SW 1271 (cell line): ENCODE measurements around the gene SSH2.
"Not testable (repeated sequence)": the region's sequence is repeated elsewhere in the genome, so short reads cannot be mapped to it uniquely, and the experiment has no call there.

ENCODE experiments used
- DNase-seq, 2 experiments: peaks; one replicate each; lab custom pipeline; 2025; lab: John Stamatoyannopoulos, UW

The SSH2 gene

DNA sequence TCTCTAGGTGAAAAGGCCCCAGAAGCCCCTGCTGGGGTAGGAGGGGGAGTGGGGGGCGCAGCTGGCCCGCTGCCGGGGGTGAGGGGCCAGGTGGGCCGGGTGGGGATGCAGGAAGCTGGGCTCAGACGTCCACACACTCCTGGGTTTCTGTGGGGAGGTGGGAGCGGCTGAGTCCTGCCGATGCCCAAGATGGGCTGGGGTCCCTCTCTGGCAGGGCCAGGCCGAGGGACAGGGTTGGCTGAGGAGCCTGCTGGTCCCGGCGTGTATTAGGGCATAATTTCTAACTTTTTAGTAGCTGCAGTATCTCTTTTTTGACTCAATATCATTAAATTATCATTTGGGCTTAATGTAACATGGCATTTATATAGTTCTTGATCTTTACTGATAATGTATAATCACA, 185.9 kb downstream of the SSH2 start:
- no peak for DNase-seq

GRCh38 chr17:29742210-29742513, 187.9 kb downstream of the SSH2 start:
- DNase-seq, result no peak

DNA sequence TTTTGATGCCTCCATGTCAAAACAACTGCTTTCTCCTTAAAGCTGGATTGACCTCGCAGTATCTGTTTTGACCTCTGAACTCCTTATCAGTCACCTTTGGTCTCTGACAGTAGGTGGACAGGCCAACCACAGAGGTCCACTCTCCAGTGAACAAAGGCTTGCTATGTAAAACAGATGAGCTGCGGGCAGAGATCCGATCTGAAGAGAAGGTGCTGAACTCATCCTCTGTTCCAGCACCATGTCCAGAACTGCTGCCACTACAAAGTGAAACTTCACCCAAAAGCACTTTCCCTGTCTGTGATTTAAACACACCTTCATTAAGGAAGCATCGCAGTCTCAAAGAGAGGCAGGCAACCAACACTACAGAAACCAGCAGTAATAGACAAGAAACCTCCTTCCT, 190.0 kb downstream of the SSH2 start:
- no peak for DNase-seq

DNA sequence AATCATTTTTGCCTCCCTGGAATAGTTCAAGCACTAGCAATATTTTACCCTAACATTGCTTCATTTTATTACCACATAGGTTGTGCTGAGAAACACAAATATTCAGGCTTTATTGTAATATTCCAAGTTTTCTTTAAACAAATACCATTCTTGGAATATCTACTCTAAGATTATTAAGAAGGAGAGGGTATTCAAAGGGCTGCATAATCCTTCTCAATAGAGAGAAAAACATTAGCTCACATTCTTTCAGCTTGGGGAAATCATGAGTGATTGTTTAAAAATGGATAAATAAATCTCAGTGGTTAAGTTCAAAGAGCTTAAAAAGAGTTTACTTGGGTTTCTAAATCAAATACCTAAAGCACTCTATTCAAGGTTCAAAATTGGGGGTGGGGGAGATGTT, 195.4 kb downstream of the SSH2 start:
- DNase-seq, result no peak

- peak in 1 of 2 experiments; percentile 56 for DNase-seq
Measured at GRCh38 chr17:29733166-29733565, 196.9 kb downstream of the SSH2 start.

DNA sequence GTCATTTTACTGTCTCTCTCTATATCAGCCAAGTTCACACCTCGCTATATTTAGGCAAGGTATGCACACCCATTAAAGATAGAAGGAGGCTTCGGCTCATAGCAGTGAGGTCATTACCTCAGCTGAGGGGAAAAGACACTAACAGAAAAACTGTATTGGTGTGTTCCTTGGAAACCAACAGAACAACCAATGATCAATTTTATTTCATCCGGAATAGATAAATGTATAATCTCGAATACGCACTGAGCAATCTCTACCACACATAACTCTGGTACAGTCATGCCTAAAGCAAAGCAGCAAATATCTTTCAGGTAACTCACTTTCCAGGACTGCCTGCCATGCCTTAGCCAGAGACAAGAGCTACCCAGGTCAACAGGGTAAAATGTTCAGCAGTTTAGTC, 197.4 kb downstream of the SSH2 start:
- DNase-seq, result peak; percentile 29 to 64

GRCh38 chr17:29732209-29732608, 197.8 kb downstream of the SSH2 start:
- no peak for DNase-seq

DNA sequence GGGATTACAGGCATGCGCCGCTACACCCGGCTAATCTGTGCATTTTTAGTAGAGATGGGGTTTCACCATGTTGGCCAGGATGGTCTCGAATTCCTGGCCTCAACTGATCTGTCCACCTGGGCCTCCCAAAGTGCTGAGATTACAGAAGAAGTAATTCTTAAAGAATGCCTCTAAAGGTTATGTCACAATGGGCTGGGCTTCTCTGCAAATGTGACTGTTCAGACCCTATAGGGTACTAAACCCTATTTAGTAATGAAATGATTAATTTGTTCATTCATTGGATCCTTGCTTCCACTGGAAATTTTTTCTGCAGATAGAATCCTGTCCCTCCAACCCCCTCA, 198.5 kb downstream of the SSH2 start:
- no peak for DNase-seq

DNA sequence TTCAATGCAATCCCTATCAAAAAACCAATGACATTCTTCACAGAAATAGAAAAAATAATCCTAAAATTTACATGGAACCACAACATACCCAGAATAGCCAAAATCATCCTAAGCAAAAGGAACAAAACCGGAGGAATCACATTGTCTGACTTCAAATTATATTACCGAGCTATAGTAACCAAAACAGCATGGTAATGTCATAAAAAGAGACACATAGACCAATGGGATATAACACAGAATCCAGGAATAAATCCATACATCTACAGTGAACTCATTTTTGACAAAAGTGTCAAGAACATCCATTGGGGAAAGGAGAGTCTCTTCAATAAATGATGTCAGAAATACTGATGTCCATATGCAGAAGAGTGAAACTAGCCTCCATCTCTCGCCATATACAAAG, 201.5 kb downstream of the SSH2 start:
- no peak for DNase-seq

- peak in 1 of 2 experiments; percentile 75 for DNase-seq
Measured at GRCh38 chr17:29726715-29727252, 203.2 kb downstream of the SSH2 start.

DNA sequence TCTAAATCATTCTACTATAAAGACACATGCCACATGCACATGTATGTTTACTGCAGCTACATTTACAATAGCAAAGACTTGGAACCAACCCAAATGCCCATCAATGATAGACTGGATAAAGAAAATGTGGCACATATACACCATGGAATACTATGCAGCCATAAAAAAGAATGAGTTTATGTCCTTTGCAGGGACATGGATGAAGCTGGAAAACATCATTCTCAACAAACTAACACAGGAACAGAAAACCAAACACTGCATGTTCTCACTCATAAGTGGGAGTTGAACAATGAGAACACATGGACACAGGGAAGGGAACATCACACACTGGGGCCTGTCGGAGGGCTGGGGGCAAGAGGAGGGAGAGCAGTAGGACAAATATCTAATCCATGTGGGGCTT, 204.6 kb downstream of the SSH2 start:
- not testable (repeated sequence) for DNase-seq

- DNase-seq, result no peak
Measured at GRCh38 chr17:29723278-29724047, 206.6 kb downstream of the SSH2 start.

DNA sequence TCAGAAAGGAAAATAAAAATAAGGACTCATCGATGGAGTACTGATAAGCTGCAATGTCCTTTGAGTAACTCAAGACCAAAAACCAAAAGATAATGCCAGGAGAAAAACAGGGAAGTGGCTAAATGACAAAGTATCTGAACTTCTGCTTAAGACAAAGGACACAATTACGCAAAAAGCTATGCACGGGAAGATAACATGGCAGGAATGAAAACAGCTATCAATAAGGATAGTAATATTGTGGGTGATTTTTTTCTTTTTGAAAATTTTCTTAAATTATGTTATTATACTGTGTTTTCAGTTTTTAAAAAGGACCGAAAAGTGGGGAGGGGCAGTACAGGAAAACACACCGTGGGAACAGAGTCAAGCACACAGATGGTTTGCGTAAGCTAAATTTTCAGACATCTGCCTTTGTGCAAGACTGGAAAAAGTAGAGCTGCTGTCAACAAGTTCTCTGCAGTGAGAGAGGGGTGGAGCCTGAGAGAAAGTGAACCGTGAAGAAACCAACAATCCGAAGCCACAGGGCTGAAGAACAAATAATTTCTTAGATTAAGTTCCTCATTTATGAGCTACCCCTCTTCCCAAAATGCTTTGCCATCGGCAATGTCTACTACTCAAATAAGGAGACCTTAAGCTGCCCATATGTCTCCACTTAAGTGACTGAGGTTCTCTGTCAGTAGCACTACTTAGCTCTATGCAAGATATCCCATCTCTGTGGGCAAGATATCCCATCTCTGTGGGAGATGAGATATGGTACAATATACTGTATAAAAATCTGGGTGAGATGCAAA, 207.4 kb downstream of the SSH2 start:
- DNase-seq, result no peak

- no peak for DNase-seq
Measured at GRCh38 chr17:29720551-29720950, 209.5 kb downstream of the SSH2 start.

- DNase-seq, result no peak
Measured at GRCh38 chr17:29719469-29719868, 210.6 kb downstream of the SSH2 start.

DNA sequence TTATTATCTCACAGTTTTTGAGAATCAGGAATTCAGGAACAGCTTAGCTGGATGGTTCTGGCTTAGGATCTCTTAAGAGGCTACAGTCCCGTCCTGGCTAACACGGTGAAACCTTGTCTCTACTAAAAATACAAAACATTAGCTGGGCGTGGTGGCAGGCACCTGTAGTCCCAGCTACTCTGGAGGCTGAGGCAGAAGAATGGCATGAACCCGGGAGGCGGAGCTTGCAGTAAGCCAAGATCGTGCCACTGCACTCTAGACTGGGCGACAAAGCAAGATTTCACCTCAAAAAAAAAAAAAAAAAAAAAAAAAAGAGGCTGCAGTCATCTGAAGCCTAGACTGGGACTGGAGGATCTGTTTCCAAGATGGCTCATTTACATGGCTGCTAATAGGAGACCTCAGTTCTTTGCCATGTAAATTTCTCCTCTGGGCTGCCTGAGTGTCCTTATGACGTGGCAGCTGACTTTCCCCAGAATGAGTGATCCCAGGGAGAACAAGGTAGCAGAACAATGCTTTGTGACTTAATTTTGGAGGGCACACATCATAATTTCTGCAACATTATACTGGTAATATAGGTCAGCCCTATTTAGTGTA, 211.5 kb downstream of the SSH2 start:
- DNase-seq, result no peak

- no peak for DNase-seq
Measured at GRCh38 chr17:29717817-29718216, 212.2 kb downstream of the SSH2 start.

- no peak for DNase-seq
Measured at GRCh38 chr17:29716566-29716965, 213.5 kb downstream of the SSH2 start.

- no peak for DNase-seq
Measured at GRCh38 chr17:29715680-29716079, 214.3 kb downstream of the SSH2 start.

GRCh38 chr17:29714146-29714545, 215.9 kb downstream of the SSH2 start:
- DNase-seq, result no peak

GRCh38 chr17:29713626-29714025, 216.4 kb downstream of the SSH2 start:
- no peak for DNase-seq

DNA sequence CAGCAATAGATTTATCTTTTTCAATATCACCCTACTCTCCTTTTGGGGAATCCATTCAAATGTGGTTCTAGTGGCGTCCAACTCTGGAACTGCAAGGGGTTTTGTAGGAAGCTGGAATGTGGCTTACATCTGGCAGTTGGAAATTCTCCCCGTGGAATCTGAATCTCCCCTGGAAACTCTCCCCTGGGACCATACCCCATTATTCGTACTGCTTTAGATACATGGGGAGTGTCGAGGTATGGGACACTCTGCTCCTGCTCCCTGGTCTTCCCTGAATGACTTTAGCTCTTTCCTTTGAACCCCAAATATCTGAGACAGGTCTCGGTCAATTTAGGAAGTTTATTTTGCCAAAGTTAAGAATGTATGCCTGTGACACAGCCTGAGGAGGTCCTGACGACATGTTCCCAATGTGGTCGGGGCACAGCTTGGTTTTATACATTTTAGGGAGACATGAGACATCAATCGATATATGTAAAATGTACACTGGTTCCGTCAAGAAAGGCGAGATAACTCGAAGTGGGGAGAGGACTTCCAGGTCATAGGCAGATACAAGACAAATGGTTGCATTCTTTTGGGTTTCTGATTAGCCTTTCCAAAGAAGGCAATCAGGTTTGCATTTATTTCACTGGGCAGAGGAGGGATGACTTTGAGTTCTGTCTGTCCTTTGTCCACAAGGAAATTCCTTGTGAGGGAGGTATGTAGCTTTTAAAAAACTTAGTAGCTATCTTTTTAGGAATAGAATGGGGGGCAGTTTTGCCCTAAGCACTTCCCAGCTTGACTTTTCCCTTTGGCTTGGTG, 218.2 kb downstream of the SSH2 start:
- DNase-seq, result no peak
